HepG2 (cell line): Measurements from ENCODE around the gene UNC50. TPM values are rescaled to one million over a fixed set of nuclear protein-coding genes. Genes with fewer than 3 reads are reported as not detected.

ENCODE experiments used
- ATAD3A ChIP-seq: sonication (generic); formaldehyde crosslinking; IDR thresholded peaks from 2 replicates; pipeline ENCODE4 v1.4.0; 2020; ENCODE audit warnings: missing genetic modification reagents
- CTCF ChIP-seq: sonication (generic); formaldehyde crosslinking; IDR thresholded peaks from 2 replicates; pipeline ENCODE4 v1.5.0; 2020; ENCODE audit warnings: mild to moderate bottlenecking, missing genetic modification reagents, moderate library complexity
- FOSL2 ChIP-seq: sonication (generic); formaldehyde crosslinking; IDR thresholded peaks from 2 replicates; pipeline ENCODE4 v1.4.0; 2020; ENCODE audit warnings: missing genetic modification reagents
- FOXA3 ChIP-seq: IDR thresholded peaks from 2 replicates; pipeline ENCODE4 v1.6.1; 2016; ENCODE audit warnings: missing genetic modification reagents, missing compliant biosample characterization
- IKZF1 ChIP-seq: fragments of 450-650 bp; IDR thresholded peaks from 2 replicates; pipeline ENCODE4 v1.7.1; 2016
- IRX3 ChIP-seq: sonication (generic); formaldehyde crosslinking; IDR thresholded peaks from 2 replicates; pipeline ENCODE4 v1.8.1; 2023; ENCODE audit warnings: mild to moderate bottlenecking, low read depth, missing genetic modification reagents, borderline replicate concordance
- JUNB ChIP-seq: sonication (generic); formaldehyde crosslinking; IDR thresholded peaks from 2 replicates; pipeline ENCODE4 v1.8.0; 2022; ENCODE audit warnings: missing genetic modification reagents, mild to moderate bottlenecking, borderline replicate concordance
- MLX ChIP-seq: IDR thresholded peaks from 2 replicates; pipeline ENCODE4 v1.6.1; 2016
- REPIN1 ChIP-seq: sonication (generic); formaldehyde crosslinking; IDR thresholded peaks from 2 replicates; pipeline ENCODE4 v1.8.0; 2022; ENCODE audit warnings: missing genetic modification reagents, low read depth, mild to moderate bottlenecking, borderline replicate concordance
- RXRB ChIP-seq: IDR thresholded peaks from 2 replicates; pipeline ENCODE4 v1.6.1; 2016; ENCODE audit warnings: borderline replicate concordance, missing genetic modification reagents, missing compliant biosample characterization
- SYNCRIP ChIP-seq: fragments of 200-400 bp; formaldehyde crosslinking; IDR thresholded peaks from 2 replicates; pipeline ENCODE4 v1.6.1; 2018; ENCODE audit warnings: mild to moderate bottlenecking, low read depth, low read length; ENCODE audit not compliant: insufficient read depth
- ZBTB20 ChIP-seq: sonication (generic); formaldehyde crosslinking; IDR thresholded peaks from 2 replicates; pipeline ENCODE4 v1.8.1; 2023; ENCODE audit warnings: missing genetic modification reagents, low read depth, mild to moderate bottlenecking, borderline replicate concordance
- ZBTB21 ChIP-seq: sonication (generic); formaldehyde crosslinking; IDR thresholded peaks from 2 replicates; pipeline ENCODE4 v1.4.0; 2020; ENCODE audit warnings: missing genetic modification reagents
- ZMYM3 ChIP-seq: sonication (generic); formaldehyde crosslinking; IDR thresholded peaks from 2 replicates; pipeline ENCODE4 v1.5.1; 2020; ENCODE audit warnings: mild to moderate bottlenecking, missing genetic modification reagents
- ZNF224 ChIP-seq: sonication (generic); formaldehyde crosslinking; IDR thresholded peaks from 2 replicates; pipeline ENCODE4 v1.5.0; 2020; ENCODE audit warnings: mild to moderate bottlenecking, missing genetic modification reagents
- ZNF367 ChIP-seq: sonication (generic); formaldehyde crosslinking; IDR thresholded peaks from 2 replicates; pipeline ENCODE4 v1.4.0; 2020; ENCODE audit warnings: missing genetic modification reagents, borderline replicate concordance
- ZNF484 ChIP-seq: sonication (generic); formaldehyde crosslinking; IDR thresholded peaks from 2 replicates; pipeline ENCODE4 v1.5.1; 2020; ENCODE audit warnings: mild to moderate bottlenecking, low read depth, missing genetic modification reagents, borderline replicate concordance
- ZNF570 ChIP-seq: sonication (generic); formaldehyde crosslinking; IDR thresholded peaks from 2 replicates; pipeline ENCODE4 v1.4.0; 2020; ENCODE audit warnings: mild to moderate bottlenecking, missing genetic modification reagents, borderline replicate concordance
- ZNF615 ChIP-seq: sonication (generic); formaldehyde crosslinking; IDR thresholded peaks from 2 replicates; pipeline ENCODE4 v1.5.0; 2020; ENCODE audit warnings: mild to moderate bottlenecking, missing genetic modification reagents, borderline replicate concordance
- ZNF737 ChIP-seq: sonication (generic); formaldehyde crosslinking; IDR thresholded peaks from 2 replicates; pipeline ENCODE4 v1.5.0; 2020; ENCODE audit warnings: missing genetic modification reagents, mild to moderate bottlenecking, borderline replicate concordance
- polyA plus RNA-seq, 8 experiments: library from polyadenylated mRNA; depleted of rRNA in 3 of 8; stranded (reverse) in 7 of 8; unstranded in 1 of 8; fragments of >200 nt; fragmentation: Illumina TruSeq in 4 of 8; extraction: Trizol in 4 of 8; gene quantifications; 2 replicates each; pipeline versions ENCODE4 v1.2.1 to v1.2.3, GENCODE V29; 2011 to 2016; ENCODE audit warnings: low read depth in 4 of 8, missing spikeins in 1 of 8, mixed read lengths in 1 of 8; ENCODE audit not compliant: insufficient read depth in 1 of 8
- total RNA-seq, 5 experiments: library from RNA; depleted of rRNA; stranded (reverse); fragments of >200 nt; fragmentation: Illumina TruSeq; extraction: Trizol; gene quantifications; 2 replicates each; pipeline ENCODE4 v1.2.3, GENCODE V29; 2016; ENCODE audit warnings: low read depth in 1 of 5
- TF ChIP-seq, protein P1 (sequence below): sonication (generic); formaldehyde crosslinking; IDR thresholded peaks from 2 replicates; pipeline ENCODE4 v1.4.0; 2020; ENCODE audit warnings: mild to moderate bottlenecking, missing genetic modification reagents
- TF ChIP-seq, protein P2 (sequence below): sonication (generic); formaldehyde crosslinking; IDR thresholded peaks from 2 replicates; pipeline ENCODE4 v1.4.0; 2020; ENCODE audit warnings: missing genetic modification reagents
- TF ChIP-seq, protein P3 (sequence below): sonication (generic); formaldehyde crosslinking; IDR thresholded peaks from 2 replicates; pipeline ENCODE4 v1.4.0; 2020; ENCODE audit warnings: mild to moderate bottlenecking, missing genetic modification reagents

UNC50 gene
- total and polyA plus RNA-seq, 2 of the 13 experiments (the other 11 are each of a cell fraction or from before 2014, with no cell fraction given): 92.6 to 95.6 TPM

DNA sequence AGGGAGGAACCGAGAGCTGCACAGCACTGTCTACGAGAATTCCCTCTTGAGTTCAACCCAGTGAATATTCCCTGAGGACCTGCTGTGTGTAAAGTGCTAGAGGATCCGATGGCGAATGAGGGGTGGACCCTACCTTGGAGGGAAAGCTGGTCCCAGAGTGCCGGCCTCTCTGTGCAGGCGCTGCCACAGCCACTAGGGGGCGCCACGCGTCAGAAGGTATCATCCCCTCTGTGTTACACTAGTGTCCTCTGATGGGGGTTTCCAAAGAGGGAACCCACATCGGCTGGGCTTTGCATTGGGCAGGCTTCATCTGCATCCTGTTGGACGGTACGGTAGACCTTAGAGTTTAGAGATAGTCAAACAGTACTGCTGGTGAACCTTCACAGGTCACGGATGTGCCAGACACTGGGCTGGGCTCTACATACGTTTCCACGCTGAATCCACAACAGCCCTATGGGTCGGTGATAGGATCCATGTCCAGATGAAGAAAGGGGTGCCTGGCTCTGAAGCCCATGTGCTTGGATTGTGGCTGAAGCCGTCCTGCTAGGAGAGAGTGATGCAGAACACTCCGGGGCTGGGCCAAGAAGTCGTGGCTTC, 39.1 kb upstream of the UNC50 start (continued):
- TF ChIP-seq ATAD3A (CRISPR knock-in tag) (no peak), MLX (no peak), JUNB (CRISPR knock-in tag) (no peak), ZNF737 (CRISPR knock-in tag) (no peak), ZNF615 (no peak), FOSL2 (CRISPR knock-in tag) (0 out of 2 replicates have a peak, but pooled peaks have one; percentile 7), ZNF570 (CRISPR knock-in tag) (no peak), ZNF224 (CRISPR knock-in tag) (no peak), ZNF367 (CRISPR knock-in tag) (no peak), IKZF1 (no peak), RXRB (CRISPR knock-in tag) (peak; percentile 22; the same call in 1 of the 2 replicates), SYNCRIP (no peak), CTCF (peak; percentile 96), ZBTB20 (CRISPR knock-in tag) (peak; percentile 22; the same call in 1 of the 2 replicates), ZMYM3 (CRISPR knock-in tag) (no peak), REPIN1 (CRISPR knock-in tag) (no peak), ZBTB21 (CRISPR knock-in tag) (no peak), ZNF484 (no peak), FOXA3 (peak; percentile 25; the same call in 1 of the 2 replicates), IRX3 (CRISPR knock-in tag) (no peak)
- TF ChIP-seq, protein P1, sequence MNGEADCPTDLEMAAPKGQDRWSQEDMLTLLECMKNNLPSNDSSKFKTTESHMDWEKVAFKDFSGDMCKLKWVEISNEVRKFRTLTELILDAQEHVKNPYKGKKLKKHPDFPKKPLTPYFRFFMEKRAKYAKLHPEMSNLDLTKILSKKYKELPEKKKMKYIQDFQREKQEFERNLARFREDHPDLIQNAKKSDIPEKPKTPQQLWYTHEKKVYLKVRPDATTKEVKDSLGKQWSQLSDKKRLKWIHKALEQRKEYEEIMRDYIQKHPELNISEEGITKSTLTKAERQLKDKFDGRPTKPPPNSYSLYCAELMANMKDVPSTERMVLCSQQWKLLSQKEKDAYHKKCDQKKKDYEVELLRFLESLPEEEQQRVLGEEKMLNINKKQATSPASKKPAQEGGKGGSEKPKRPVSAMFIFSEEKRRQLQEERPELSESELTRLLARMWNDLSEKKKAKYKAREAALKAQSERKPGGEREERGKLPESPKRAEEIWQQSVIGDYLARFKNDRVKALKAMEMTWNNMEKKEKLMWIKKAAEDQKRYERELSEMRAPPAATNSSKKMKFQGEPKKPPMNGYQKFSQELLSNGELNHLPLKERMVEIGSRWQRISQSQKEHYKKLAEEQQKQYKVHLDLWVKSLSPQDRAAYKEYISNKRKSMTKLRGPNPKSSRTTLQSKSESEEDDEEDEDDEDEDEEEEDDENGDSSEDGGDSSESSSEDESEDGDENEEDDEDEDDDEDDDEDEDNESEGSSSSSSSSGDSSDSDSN (CRISPR knock-in tag): 0 out of 2 replicates have a peak, but pooled peaks have one; percentile 12
- TF ChIP-seq, protein P2, sequence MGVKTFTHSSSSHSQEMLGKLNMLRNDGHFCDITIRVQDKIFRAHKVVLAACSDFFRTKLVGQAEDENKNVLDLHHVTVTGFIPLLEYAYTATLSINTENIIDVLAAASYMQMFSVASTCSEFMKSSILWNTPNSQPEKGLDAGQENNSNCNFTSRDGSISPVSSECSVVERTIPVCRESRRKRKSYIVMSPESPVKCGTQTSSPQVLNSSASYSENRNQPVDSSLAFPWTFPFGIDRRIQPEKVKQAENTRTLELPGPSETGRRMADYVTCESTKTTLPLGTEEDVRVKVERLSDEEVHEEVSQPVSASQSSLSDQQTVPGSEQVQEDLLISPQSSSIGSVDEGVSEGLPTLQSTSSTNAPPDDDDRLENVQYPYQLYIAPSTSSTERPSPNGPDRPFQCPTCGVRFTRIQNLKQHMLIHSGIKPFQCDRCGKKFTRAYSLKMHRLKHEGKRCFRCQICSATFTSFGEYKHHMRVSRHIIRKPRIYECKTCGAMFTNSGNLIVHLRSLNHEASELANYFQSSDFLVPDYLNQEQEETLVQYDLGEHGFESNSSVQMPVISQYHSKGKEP (CRISPR knock-in tag): no peak
- TF ChIP-seq, protein P3, sequence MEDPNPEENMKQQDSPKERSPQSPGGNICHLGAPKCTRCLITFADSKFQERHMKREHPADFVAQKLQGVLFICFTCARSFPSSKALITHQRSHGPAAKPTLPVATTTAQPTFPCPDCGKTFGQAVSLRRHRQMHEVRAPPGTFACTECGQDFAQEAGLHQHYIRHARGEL: no peak
